Measurements from ENCODE around the gene TBATA. TPM values are rescaled to one million over a fixed set of nuclear protein-coding genes. Genes with fewer than 3 reads are reported as not detected.

TBATA gene
- total RNA-seq, 3 donors from 2014 or later, result not detected

- no peaks in the 10 kb centered on the region for H3K36me3 ChIP-seq
- TF ChIP-seq POLR2A (IDR thresholded peaks at IDR 0.05) (no peak), POLR2AphosphoS5 (IDR thresholded peaks at IDR 0.05) (no peak), CTCF (IDR thresholded peaks at IDR 0.05) (no peak)
- intact Hi-C loops (cut with DNase I; ENCODE audit: low total_unique reads), result loop anchor here (5.0 kb wide), 1 partner anchor 965 kb away; no protein-coding TSS in a partner anchor
- H3K27ac ChIP-seq, result no peak overlapping the region
- peak in 1 of 2 donors; percentile 11 for DNase-seq (ENCODE audit: low spot score in 2 of 2)
- H3K4me1 ChIP-seq, result no peaks in the 10 kb centered on the region
- H3K4me3 ChIP-seq, result no peak overlapping the region
- no peaks in the 10 kb centered on the region for H3K9me3 ChIP-seq
- H3K27me3 ChIP-seq, result peaks cover 0 to 4% of the 10 kb centered on the region in 2 donors
Measured at GRCh38 chr10:70782086-70782745, 3.0 kb downstream of the TBATA start.

DNA sequence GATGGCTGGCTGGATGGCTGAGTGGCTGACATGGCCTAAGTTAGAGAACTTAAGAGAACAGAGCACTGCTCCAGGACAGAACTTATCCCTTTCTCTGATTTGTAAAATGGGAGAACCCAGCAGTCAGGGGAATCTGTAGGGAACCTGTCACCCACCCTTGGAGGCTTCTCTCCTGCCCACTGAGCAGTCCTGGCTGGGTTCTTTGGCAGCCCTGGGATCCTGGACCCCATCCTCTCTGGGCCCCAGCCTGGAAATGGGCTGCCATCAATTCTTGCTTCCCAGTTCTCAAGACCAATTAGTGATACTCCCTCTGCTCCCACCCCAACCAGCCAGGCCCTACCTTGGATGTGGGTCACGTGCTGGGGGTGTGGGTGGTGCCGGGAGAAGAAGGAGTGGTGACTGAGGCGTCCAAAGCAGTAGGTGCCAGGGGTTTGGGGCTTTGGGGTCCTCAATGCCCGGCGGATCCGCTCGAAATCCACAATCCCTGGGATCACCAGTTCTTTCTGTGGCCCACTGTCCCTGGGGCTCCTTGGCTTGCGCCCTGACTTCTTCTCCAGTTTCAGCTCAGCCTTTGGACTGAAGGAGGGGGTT lies 3.6 kb downstream of the TBATA start:
- Histone ChIP-seq H3K36me3 (no peaks in the 10 kb centered on the region), H3K4me1 (no peaks in the 10 kb centered on the region), H3K9me3 (no peaks in the 10 kb centered on the region), H3K4me3 (no peak overlapping the region), H3K27ac (no peak overlapping the region), H3K27me3 (peaks cover 0 to 4% of the 10 kb centered on the region in 2 donors)
- peak in 1 of 2 donors; percentile 13 for DNase-seq (ENCODE audit: low spot score in 2 of 2)
- no peak for TF ChIP-seq POLR2A (IDR thresholded peaks at IDR 0.05)
- no peak for TF ChIP-seq CTCF (IDR thresholded peaks at IDR 0.05)
- TF ChIP-seq POLR2AphosphoS5 (IDR thresholded peaks at IDR 0.05), result no peak
- intact Hi-C loops (cut with DNase I; ENCODE audit: low total_unique reads), result loop anchor here (5.0 kb wide), 1 partner anchor 964 kb away; no protein-coding TSS in a partner anchor

DNA sequence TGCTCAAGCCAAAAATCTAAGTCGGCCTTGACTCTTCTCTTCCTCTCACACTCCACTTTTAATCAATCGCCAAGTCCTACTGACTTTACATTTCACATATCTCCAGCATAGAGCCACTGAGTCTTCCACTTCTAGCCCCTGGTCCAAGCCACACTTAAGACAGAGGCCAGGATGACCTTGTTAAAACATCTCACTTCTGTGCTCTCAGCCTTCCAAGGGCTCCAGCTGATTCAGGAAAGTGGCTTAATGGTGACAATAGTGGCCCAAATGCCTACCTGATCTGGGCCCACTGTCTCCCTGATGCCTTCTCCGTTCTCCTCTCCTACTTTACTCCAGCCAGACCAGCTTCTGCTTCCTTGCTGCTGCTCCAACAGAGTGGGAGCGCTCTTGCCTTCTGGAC lies 4.4 kb downstream of the TBATA start:
- H3K36me3 ChIP-seq, result no peaks in the 10 kb centered on the region
- no peak for TF ChIP-seq POLR2A (IDR thresholded peaks at IDR 0.05)
- TF ChIP-seq POLR2AphosphoS5 (IDR thresholded peaks at IDR 0.05), result no peak
- TF ChIP-seq CTCF (IDR thresholded peaks at IDR 0.05), result no peak
- no peak overlapping the region for H3K27ac ChIP-seq
- intact Hi-C loops (cut with DNase I; ENCODE audit: low total_unique reads), result loop anchor here (5.0 kb wide), 1 partner anchor 963 kb away; no protein-coding TSS in a partner anchor
- no peak overlapping the region for H3K4me3 ChIP-seq
- DNase-seq (ENCODE audit: low spot score in 2 of 2), result no peak
- H3K27me3 ChIP-seq, result peaks cover 0 to 4% of the 10 kb centered on the region in 2 donors
- H3K4me1 ChIP-seq, result no peaks in the 10 kb centered on the region
- no peaks in the 10 kb centered on the region for H3K9me3 ChIP-seq

- no peaks in the 10 kb centered on the region for H3K9me3 ChIP-seq
- TF ChIP-seq POLR2A (IDR thresholded peaks at IDR 0.05) (no peak), POLR2AphosphoS5 (IDR thresholded peaks at IDR 0.05) (no peak), CTCF (IDR thresholded peaks at IDR 0.05) (no peak)
- no peaks in the 10 kb centered on the region for H3K4me1 ChIP-seq
- DNase-seq (ENCODE audit: low spot score in 2 of 2), result peak in 1 of 2 donors; percentile 10
- intact Hi-C loops (cut with DNase I; ENCODE audit: low total_unique reads), result loop anchor here (5.0 kb wide), 1 partner anchor 963 kb away; no protein-coding TSS in a partner anchor
- no peak overlapping the region for H3K4me3 ChIP-seq
- no peaks in the 10 kb centered on the region for H3K36me3 ChIP-seq
- H3K27ac ChIP-seq, result no peak overlapping the region
- H3K27me3 ChIP-seq, result peaks cover 0 to 3% of the 10 kb centered on the region in 2 donors
Measured at GRCh38 chr10:70780370-70780760, 4.8 kb downstream of the TBATA start.
